Measurements from ENCODE around the gene AUTS2.

Gene AUTS2

GRCh38 chr7:70527520-70528115, 929.3 kb downstream of the AUTS2 start:
- DNase-seq (ENCODE audit: insufficient read length, low spot score) (no peak), FAIRE-seq (no peak)
- TF ChIP-seq TAF1 (IDR thresholded peaks at IDR 0.05; ENCODE audit: low read depth, low read length): no peak
- TF ChIP-seq SPI1 (IDR thresholded peaks at IDR 0.05; ENCODE audit: low read depth, low read length): no peak
- TF ChIP-seq POLR2AphosphoS5 (IDR thresholded peaks at IDR 0.05; ENCODE audit: low read depth, low read length): no peak
- no peak for TF ChIP-seq PAX5 (IDR thresholded peaks at IDR 0.05; ENCODE audit: insufficient read depth, low read length, severe bottlenecking)
- no peak for TF ChIP-seq POLR2A (IDR thresholded peaks at IDR 0.05; ENCODE audit: low read depth, low read length)
- no peak for TF ChIP-seq POU2F2 (IDR thresholded peaks at IDR 0.05; ENCODE audit: low read depth, low read length)

GRCh38 chr7:70529436-70529835, 931.2 kb downstream of the AUTS2 start:
- no peak for TF ChIP-seq TAF1 (IDR thresholded peaks at IDR 0.05; ENCODE audit: low read depth, low read length)
- no peak for TF ChIP-seq PAX5 (IDR thresholded peaks at IDR 0.05; ENCODE audit: insufficient read depth, low read length, severe bottlenecking)
- TF ChIP-seq SPI1 (IDR thresholded peaks at IDR 0.05; ENCODE audit: low read depth, low read length): no peak
- TF ChIP-seq POU2F2 (IDR thresholded peaks at IDR 0.05; ENCODE audit: low read depth, low read length): no peak
- TF ChIP-seq POLR2A (IDR thresholded peaks at IDR 0.05; ENCODE audit: low read depth, low read length): no peak
- TF ChIP-seq POLR2AphosphoS5 (IDR thresholded peaks at IDR 0.05; ENCODE audit: low read depth, low read length): no peak
- DNase-seq (ENCODE audit: insufficient read length, low spot score): no peak
- no peak for FAIRE-seq

- TF ChIP-seq POLR2A (IDR thresholded peaks at IDR 0.05; ENCODE audit: low read depth, low read length) (no peak), SPI1 (IDR thresholded peaks at IDR 0.05; ENCODE audit: low read depth, low read length) (no peak), POLR2AphosphoS5 (IDR thresholded peaks at IDR 0.05; ENCODE audit: low read depth, low read length) (no peak), TAF1 (IDR thresholded peaks at IDR 0.05; ENCODE audit: low read depth, low read length) (no peak), PAX5 (IDR thresholded peaks at IDR 0.05; ENCODE audit: insufficient read depth, low read length, severe bottlenecking) (no peak), POU2F2 (IDR thresholded peaks at IDR 0.05; ENCODE audit: low read depth, low read length) (no peak)
- FAIRE-seq (no peak), DNase-seq (ENCODE audit: insufficient read length, low spot score) (no peak)
These were observed 931.8 kb downstream of the AUTS2 start for GRCh38 chr7:70529914-70530585.

GRCh38 chr7:70533614-70534013, 935.3 kb downstream of the AUTS2 start:
- TF ChIP-seq PAX5 (IDR thresholded peaks at IDR 0.05; ENCODE audit: insufficient read depth, low read length, severe bottlenecking) (no peak), POLR2AphosphoS5 (IDR thresholded peaks at IDR 0.05; ENCODE audit: low read depth, low read length) (no peak), POLR2A (IDR thresholded peaks at IDR 0.05; ENCODE audit: low read depth, low read length) (no peak), SPI1 (IDR thresholded peaks at IDR 0.05; ENCODE audit: low read depth, low read length) (no peak), TAF1 (IDR thresholded peaks at IDR 0.05; ENCODE audit: low read depth, low read length) (no peak), POU2F2 (IDR thresholded peaks at IDR 0.05; ENCODE audit: low read depth, low read length) (no peak)
- DNase-seq (ENCODE audit: insufficient read length, low spot score) (no peak), FAIRE-seq (no peak)

- no peak for FAIRE-seq
- DNase-seq (ENCODE audit: insufficient read length, low spot score): no peak
- TF ChIP-seq SPI1 (IDR thresholded peaks at IDR 0.05; ENCODE audit: low read depth, low read length) (no peak), POU2F2 (IDR thresholded peaks at IDR 0.05; ENCODE audit: low read depth, low read length) (no peak), PAX5 (IDR thresholded peaks at IDR 0.05; ENCODE audit: insufficient read depth, low read length, severe bottlenecking) (no peak), POLR2AphosphoS5 (IDR thresholded peaks at IDR 0.05; ENCODE audit: low read depth, low read length) (no peak), POLR2A (IDR thresholded peaks at IDR 0.05; ENCODE audit: low read depth, low read length) (no peak), TAF1 (IDR thresholded peaks at IDR 0.05; ENCODE audit: low read depth, low read length) (no peak)
These were observed 940.9 kb downstream of the AUTS2 start for GRCh38 chr7:70539205-70539604.

- no peak for DNase-seq (ENCODE audit: insufficient read length, low spot score)
- no peak for TF ChIP-seq POLR2AphosphoS5 (IDR thresholded peaks at IDR 0.05; ENCODE audit: low read depth, low read length)
- TF ChIP-seq POU2F2 (IDR thresholded peaks at IDR 0.05; ENCODE audit: low read depth, low read length): no peak
- TF ChIP-seq POLR2A (IDR thresholded peaks at IDR 0.05; ENCODE audit: low read depth, low read length): no peak
- no peak for TF ChIP-seq PAX5 (IDR thresholded peaks at IDR 0.05; ENCODE audit: insufficient read depth, low read length, severe bottlenecking)
- TF ChIP-seq SPI1 (IDR thresholded peaks at IDR 0.05; ENCODE audit: low read depth, low read length): no peak
- TF ChIP-seq TAF1 (IDR thresholded peaks at IDR 0.05; ENCODE audit: low read depth, low read length): no peak
- no peak for FAIRE-seq
These were observed 941.3 kb downstream of the AUTS2 start for GRCh38 chr7:70539617-70540016.

GRCh38 chr7:70540641-70541040, 942.4 kb downstream of the AUTS2 start:
- FAIRE-seq (no peak), DNase-seq (ENCODE audit: insufficient read length, low spot score) (no peak)
- TF ChIP-seq POLR2AphosphoS5 (IDR thresholded peaks at IDR 0.05; ENCODE audit: low read depth, low read length): no peak

- no peak for FAIRE-seq
- DNase-seq (ENCODE audit: insufficient read length, low spot score): no peak
These were observed 944.6 kb downstream of the AUTS2 start for GRCh38 chr7:70542750-70543376.

GRCh38 chr7:70544016-70544415, 945.7 kb downstream of the AUTS2 start:
- FAIRE-seq: no peak
- no peak for DNase-seq (ENCODE audit: insufficient read length, low spot score)
- TF ChIP-seq POLR2AphosphoS5 (IDR thresholded peaks at IDR 0.05; ENCODE audit: low read depth, low read length): no peak
- TF ChIP-seq PAX5 (IDR thresholded peaks at IDR 0.05; ENCODE audit: insufficient read depth, low read length, severe bottlenecking): no peak
- TF ChIP-seq SPI1 (IDR thresholded peaks at IDR 0.05; ENCODE audit: low read depth, low read length): no peak
- TF ChIP-seq POLR2A (IDR thresholded peaks at IDR 0.05; ENCODE audit: low read depth, low read length): no peak
- TF ChIP-seq POU2F2 (IDR thresholded peaks at IDR 0.05; ENCODE audit: low read depth, low read length): no peak
- TF ChIP-seq TAF1 (IDR thresholded peaks at IDR 0.05; ENCODE audit: low read depth, low read length): no peak

More at GRCh38 chr7:70542750-70543376, 944.6 kb downstream of the AUTS2 start:
- TF ChIP-seq POU2F2 (IDR thresholded peaks at IDR 0.05; ENCODE audit: low read depth, low read length) (no peak), TAF1 (IDR thresholded peaks at IDR 0.05; ENCODE audit: low read depth, low read length) (no peak), PAX5 (IDR thresholded peaks at IDR 0.05; ENCODE audit: insufficient read depth, low read length, severe bottlenecking) (no peak), POLR2A (IDR thresholded peaks at IDR 0.05; ENCODE audit: low read depth, low read length) (no peak), POLR2AphosphoS5 (IDR thresholded peaks at IDR 0.05; ENCODE audit: low read depth, low read length) (no peak), SPI1 (IDR thresholded peaks at IDR 0.05; ENCODE audit: low read depth, low read length) (no peak)

All from GM12891 (cell line).